ENCODE data around the gene NAPA.

NAPA gene

DNA sequence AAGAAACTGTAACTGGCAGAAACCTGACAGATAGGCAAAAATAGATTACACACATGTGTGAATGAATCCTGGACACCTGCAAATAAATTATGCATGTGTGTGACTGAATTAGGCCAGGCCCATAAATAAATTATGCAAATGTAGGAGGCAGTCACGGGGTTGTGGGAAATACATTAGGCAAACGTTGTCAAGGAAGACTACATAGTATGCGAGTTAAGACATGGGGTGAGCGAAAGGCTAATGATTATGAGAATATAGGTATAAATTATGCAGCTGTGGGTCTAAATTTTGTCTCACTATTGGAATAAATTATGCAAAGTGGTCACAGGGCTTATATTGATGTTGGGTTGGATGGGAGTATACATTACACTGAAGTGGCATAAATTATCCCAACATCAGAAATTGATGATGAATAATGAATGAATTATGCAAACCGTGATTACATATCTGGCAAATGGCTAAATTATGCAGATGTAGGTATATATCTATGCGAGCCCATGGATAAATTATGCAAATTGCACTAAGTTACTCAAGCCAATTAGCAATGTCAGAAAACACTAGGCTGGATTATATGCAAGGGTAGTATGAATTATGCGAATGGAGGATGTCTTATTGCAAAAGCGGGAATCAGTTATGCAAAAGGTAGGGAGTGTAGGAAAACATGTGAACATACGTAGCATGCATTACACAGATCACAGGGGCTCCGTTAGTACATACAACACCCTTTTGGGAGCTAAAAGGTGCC, 50.0 kb downstream of the NAPA start:
- in situ Hi-C loops (cut with HindIII; ENCODE audit: low sequenced_read_pairs): no loop called here

DNA sequence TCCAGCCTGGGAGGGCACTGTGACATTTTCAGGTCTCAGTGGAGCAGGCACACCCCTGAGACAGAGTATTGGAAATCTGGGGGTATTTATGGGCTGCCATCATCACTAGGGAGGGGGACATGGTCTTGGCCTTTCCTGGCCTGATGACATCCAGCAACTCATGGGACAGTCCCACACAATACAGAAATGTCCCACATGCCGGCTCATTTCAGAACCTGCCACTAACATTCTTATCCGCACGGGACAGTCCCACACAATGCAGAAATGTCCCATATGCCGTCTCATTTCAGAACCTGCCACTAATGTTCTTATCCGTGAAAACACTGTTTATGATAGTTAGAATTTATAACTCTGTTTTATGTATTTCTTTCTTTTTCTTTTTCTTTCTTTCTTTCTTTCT, 53.0 kb downstream of the NAPA start:
- in situ Hi-C loops (cut with HindIII; ENCODE audit: low sequenced_read_pairs): no loop called here

DNA sequence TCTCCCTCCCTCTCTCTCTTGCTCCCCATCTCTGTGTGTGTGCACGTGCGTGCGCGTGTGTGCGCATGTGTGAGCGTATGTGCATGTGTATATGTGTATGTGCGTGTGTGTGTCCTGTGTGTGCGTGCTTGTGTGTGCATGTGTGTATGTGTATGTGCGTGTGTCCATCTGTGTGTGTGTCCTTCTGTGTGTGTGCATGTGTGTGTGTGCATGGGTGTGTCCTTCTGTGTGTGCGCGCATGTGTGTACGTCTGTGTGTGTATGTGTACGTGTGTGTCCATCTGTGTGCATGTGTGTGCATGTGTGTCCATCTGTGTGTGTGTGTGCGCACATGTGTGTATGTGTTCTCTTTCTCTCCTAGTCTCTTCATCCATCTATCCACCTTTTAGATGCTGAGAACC, 55.4 kb downstream of the NAPA start:
- in situ Hi-C loops (cut with HindIII; ENCODE audit: low sequenced_read_pairs): no loop called here

DNA sequence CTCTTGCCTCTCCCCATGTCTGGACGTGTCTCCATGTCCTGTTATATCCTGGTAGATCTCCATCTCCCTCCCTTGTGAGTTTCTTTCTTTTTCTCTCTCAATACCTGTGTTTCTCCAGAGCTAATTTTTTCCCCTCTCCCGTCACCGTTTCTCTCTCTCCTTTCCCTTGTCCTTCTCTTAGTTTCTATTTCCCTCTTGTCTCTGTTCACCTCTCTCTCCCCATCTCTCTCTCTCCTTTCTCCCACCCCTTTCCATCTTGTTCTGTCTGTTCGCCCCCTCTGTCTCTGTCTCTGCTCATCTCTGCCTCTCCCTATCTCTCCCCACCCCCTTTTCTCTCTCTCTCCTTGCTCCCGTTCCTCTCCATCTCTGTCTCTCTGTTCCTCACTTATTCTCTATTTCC, 56.2 kb downstream of the NAPA start:
- in situ Hi-C loops (cut with HindIII; ENCODE audit: low sequenced_read_pairs): no loop called here

DNA sequence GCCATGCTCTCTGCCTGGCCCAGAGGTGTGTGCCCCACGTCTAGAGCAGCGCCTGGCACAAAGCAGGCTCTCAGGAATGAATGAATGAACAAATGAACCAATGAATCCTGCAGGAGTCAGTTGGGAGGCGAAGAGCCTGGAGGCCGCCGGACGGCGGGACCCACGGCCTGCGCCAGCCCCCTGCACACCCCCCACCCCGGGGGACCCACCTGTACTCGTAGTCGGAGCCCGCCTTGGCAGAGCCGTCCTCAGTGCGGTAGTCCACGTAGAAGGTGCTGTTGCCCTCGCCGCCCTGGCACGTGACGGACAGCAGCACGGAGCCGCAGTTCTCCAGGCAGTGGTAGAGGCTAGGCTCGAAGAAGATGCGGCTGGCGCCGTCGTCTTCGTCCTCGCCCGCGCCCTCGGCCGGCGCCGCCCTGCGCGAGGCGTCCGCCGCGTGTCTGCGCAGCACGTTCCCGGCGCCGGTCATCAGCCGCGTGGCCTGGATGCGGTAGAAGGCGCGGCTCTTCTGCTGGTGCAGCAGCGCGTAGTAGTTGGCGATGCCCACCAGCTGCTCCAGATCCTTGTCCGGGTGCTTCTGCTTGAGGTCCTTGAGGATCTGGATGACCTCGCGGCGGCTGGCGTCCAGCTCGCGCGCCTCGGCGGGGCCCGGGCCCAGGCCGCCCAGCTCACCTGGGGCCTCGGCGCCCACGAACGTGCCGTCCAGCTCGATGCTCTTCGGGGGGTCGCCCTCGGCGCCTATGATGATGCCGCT, 58.0 kb downstream of the NAPA start:
- in situ Hi-C loops (cut with HindIII; ENCODE audit: low sequenced_read_pairs): no loop called here

DNA sequence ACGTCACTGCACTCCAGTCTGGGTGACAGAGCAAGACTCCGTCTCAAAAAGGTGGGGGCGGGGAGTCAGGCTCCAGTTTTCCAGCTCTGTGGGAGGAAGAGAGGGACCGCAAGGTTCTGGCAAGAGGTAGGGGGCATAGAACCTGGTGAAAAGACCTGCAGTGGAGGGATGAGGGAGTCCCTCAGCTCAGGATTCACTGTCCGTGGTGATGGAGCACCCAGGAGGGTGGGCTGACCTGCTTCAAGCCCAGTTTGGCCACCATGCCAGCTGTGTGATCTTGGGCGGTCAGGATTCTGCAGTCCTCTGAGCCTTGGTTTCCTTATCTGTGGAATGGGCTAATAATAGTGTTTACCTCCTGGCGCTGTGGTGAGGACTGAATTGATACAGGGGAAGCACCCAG, 64.4 kb downstream of the NAPA start:
- in situ Hi-C loops (cut with HindIII; ENCODE audit: low sequenced_read_pairs): no loop called here

DNA sequence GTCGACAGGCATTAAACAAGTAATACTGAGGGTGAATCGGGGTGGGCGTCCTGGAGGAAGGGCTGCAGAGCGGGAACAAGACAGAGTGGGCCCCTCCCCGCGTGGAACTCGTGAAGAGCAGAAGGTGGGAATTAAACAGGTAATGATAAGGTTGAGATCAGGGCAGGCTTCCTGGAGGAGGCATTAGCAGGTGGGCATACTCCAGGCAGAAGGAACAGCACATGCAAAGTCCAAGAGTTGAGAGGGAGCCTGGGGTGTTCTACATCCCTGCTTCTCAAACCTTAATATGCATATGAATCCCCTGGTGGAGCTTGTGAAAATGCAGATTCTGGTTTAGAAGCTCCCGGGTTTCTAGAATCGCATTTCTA, 66.5 kb downstream of the NAPA start:
- in situ Hi-C loops (cut with HindIII; ENCODE audit: low sequenced_read_pairs): no loop called here

DNA sequence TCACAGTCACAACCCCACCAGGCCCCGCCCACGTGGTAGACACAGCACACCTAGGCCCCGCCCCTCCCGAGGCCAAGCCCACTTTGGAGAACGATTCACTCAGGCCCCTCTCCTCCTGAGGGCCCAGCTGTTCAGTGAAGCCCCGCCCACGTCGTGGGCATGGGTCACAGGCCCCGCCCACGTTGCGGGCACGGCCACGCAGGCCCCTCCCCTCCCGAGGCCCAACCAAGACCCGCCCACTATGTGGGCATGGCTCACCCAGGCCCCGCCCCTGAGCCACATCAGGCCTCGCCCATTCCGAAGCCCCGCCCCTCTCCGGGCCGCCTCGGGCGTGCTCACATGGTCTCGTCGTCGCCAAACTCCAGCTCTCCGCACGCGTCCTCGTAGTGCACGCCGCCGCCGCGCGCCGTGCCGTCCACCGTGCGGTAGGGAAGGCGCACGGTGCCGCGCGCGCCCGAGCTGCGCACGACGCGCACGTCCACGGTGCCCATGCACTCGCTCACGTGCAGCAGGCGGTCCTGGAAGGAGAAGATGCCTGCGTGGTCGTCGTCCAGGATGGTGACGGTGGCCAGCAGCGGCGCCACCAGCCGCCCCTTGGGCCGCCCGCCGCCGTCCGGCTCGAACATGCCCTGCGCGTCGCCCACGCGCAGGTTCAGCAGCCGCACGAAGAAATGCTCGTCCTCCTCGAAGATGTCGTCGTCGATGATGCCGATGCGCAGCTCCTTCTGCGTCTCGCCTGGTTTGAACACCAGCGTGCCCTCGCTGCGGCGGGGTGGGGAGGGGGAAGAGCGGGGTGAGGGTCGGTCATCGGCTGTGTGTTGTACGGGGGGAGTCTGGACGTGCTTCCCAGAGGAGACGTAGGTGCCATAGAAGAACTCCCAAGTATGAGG, 67.1 kb downstream of the NAPA start:
- in situ Hi-C loops (cut with HindIII; ENCODE audit: low sequenced_read_pairs): no loop called here

DNA sequence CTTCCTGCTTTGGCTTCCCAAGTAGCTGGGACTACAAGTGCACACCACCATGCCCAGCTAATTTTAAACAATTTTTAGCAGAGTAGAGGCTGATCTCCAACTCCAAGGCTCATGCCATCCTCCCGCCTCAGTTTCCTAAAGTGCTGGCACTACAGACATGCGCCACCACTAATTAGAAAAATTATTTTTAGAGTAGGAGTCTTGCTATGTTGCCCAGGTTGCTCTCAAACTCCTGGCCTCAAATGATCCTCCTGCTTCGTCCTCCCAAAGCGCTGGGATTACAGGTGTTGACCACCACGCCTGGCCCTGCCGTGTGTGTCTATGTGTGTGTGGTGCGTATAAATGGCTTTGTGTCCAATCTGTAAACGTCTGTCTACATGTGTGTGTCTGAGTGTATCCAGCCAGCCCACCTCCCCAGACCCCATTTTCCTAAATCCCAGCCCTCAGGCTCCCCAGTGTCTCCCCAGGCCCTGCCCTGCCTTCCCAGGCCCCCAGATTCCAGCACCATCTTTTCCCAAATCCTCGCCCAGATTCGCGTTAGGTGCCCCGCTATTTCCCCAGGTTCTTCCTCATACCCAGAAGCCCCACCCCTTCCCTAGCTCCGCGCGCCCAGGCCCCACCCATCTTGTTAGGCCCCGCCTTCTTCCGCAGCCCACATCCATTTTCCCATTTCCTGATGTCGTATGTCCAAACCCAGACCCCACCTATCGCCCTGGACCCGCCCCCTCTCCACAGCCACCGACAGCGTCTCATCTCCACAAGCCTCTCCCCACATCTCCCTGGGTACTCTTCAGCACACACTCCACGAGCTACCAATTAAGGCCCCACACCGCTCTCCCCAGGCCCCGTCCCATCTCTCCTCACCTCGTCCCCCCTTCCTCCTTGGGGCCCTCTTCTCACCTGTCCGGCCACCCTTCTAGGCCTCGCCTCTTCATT, 68.1 kb downstream of the NAPA start:
- in situ Hi-C loops (cut with HindIII; ENCODE audit: low sequenced_read_pairs): no loop called here

DNA sequence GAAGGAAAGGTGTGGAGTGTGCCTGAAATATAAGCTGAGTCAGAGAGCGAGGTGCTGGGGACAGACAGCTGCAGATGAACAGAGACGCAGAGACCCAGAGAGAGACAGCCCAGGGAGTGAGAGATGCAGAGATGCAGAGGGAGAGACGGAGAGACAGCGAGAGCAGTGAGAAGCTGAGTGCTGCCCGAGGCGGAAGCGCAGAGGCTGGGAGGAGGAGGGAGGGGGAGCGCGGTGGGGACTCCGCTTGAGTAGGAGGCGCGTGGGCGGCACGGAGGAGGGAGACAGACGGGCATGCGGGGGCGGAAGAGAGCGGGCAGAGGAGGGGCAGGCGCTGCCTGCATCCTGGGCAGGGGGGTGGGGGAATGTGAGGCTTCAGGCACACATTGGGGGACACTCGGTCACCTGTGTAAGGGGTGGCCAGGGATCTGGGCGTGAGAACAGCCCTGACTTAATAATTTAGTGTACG, 68.9 kb downstream of the NAPA start:
- in situ Hi-C loops (cut with HindIII; ENCODE audit: low sequenced_read_pairs): no loop called here

DNA sequence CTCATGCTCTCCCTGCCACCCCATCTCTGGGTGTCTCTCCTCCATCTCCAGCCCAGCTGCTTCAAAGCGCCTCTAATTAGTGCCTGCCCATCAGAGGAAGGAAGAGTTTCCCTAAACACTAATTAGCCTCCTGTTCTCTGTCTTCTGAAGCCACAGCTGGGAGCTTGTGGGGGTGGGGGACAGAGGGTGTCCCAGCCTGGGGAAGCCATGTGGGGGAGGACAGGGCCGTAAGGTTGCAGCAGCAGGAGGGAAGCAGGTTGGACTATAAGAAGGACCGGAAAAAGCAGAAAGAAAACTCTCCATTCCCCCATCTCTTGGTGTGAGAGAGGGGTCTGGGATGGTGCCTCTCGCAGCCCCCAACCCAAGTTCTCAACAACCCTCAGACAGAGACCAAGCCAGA, 69.3 kb downstream of the NAPA start:
- in situ Hi-C loops (cut with HindIII; ENCODE audit: low sequenced_read_pairs): no loop called here

DNA sequence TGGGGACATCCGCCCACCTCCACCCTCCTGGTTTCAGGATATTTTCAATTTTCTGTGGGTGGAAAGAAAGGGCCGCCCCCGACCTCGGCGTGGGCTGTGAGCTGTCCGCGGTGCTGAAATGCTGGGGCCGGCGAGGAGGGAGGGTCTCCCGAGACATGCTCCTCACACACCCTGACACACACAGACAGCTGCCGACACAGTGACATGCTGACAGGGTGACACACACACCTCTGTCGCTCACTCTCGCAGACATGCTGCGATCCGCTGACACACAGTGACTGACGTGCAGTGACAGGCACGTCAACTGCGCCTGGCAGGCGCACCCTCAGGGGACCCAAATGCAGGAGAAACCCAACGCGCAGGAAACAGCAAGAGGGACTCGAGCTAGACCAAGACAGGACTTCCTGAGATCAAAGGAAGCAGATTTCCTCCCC, 70.5 kb downstream of the NAPA start:
- in situ Hi-C loops (cut with HindIII; ENCODE audit: low sequenced_read_pairs): no loop called here

DNA sequence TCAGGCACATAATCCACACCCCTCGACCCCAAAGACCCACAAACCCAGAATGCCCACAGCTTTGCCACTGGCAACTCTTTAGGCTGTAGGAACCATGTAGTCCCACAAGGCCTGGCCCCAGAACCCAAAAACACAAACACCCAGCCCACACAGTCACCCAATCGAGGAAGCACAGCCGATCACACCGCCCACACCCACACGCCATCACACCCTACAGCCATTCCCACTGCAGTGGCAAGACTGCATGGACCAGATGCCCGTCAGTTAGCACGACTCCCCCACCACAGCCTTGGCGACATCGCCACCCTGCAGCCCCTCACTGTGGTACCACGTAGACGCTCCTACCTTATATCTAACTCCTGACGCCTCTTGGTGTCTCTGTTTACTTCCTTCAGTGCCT, 71.5 kb downstream of the NAPA start:
- in situ Hi-C loops (cut with HindIII; ENCODE audit: low sequenced_read_pairs): no loop called here

DNA sequence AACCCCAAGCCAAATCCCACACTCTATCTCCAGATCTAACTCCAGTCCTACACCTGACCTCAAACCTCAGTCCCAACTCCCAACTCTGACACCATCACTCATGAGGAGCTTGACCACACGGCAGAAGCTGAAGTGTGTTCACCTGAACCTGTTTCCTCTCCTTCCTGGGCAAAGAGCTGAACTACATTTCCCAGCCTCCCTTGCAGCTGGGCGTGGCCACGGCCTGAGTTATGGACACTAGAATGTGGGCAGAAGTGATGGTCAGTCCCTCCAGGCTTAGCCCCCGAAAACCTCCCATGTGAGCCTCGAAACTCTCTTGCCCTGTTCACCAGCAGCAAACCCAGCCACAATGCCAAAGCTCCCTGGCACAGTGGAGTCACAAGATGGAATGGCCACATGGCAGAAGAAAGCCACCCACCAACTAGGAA, 76.1 kb downstream of the NAPA start:
- in situ Hi-C loops (cut with HindIII; ENCODE audit: low sequenced_read_pairs): no loop called here

Data from DLD1 (cell line).